GM19397 (cell line): ENCODE measurements around the gene LAMA4.

Experiments
- ATAC-seq: cut with Tn5 transposase; IDR thresholded peaks from one replicate; pipeline ENCODE4 v1.9.1; 2021; ENCODE audit warnings: mild to moderate bottlenecking, moderate library complexity; ENCODE audit not compliant: unreplicated experiment

The LAMA4 gene, protein sequence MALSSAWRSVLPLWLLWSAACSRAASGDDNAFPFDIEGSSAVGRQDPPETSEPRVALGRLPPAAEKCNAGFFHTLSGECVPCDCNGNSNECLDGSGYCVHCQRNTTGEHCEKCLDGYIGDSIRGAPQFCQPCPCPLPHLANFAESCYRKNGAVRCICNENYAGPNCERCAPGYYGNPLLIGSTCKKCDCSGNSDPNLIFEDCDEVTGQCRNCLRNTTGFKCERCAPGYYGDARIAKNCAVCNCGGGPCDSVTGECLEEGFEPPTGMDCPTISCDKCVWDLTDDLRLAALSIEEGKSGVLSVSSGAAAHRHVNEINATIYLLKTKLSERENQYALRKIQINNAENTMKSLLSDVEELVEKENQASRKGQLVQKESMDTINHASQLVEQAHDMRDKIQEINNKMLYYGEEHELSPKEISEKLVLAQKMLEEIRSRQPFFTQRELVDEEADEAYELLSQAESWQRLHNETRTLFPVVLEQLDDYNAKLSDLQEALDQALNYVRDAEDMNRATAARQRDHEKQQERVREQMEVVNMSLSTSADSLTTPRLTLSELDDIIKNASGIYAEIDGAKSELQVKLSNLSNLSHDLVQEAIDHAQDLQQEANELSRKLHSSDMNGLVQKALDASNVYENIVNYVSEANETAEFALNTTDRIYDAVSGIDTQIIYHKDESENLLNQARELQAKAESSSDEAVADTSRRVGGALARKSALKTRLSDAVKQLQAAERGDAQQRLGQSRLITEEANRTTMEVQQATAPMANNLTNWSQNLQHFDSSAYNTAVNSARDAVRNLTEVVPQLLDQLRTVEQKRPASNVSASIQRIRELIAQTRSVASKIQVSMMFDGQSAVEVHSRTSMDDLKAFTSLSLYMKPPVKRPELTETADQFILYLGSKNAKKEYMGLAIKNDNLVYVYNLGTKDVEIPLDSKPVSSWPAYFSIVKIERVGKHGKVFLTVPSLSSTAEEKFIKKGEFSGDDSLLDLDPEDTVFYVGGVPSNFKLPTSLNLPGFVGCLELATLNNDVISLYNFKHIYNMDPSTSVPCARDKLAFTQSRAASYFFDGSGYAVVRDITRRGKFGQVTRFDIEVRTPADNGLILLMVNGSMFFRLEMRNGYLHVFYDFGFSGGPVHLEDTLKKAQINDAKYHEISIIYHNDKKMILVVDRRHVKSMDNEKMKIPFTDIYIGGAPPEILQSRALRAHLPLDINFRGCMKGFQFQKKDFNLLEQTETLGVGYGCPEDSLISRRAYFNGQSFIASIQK (N-terminal part only)

GRCh38 chr6:112253841-112254816 lies at the start of gene LAMA4:
LAMA4 (minus strand) TSS chr6:112254567; CDS start chr6:112254150, 417 bp downstream.
- no peak for ATAC-seq

GRCh38 chr6:112302142-112302705 lies 47.9 kb upstream of the LAMA4 start:
- no peak for ATAC-seq

DNA sequence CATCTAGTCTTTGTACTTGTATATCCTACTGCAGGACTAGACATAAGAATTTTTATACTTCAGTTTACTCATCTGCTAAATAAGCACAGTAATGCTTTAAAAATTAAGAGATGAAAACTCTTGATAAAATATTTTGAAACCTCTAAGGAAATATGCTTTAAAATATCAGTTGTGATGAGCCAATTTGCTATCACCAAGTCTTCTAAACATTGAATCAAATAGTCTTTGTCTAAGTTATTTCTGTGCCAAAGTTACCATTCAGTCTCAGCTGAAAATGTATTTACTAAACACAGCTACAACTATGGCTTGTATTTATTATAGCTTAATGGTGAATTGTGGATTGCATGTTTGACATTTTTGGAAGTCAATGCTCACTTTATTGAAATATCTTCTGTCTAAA lies 46.5 kb upstream of the LAMA4 start:
- no peak for ATAC-seq

DNA sequence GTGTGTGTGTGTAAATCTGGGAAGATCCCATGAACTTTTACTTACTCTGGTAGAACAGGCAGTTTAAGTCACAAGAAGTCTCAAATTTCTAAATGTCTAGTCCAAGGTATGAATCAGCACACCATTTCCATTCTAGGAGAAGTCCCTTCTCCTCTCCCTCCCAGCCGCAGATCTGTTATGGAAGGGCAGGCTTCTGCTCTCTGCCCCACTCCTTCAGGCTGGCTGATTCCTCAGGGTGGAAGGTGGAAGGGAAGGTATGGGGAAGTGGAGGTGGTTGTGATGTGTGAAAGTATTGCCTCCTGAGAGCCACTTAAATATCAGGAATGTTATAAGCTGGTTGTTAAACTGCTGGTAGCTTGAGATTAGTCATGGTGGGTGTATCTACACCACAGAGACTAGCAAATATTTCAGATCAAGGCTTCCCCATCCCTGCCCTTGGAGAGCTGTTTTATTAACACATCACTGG lies 44.5 kb upstream of the LAMA4 start:
- no peak for ATAC-seq

GRCh38 chr6:112298021-112298745 lies 43.8 kb upstream of the LAMA4 start:
- no peak for ATAC-seq

- no peak for ATAC-seq
Measured at GRCh38 chr6:112296694-112297093, 42.3 kb upstream of the LAMA4 start.

- ATAC-seq: no peak
Measured at GRCh38 chr6:112296122-112296521, 41.8 kb upstream of the LAMA4 start.

DNA sequence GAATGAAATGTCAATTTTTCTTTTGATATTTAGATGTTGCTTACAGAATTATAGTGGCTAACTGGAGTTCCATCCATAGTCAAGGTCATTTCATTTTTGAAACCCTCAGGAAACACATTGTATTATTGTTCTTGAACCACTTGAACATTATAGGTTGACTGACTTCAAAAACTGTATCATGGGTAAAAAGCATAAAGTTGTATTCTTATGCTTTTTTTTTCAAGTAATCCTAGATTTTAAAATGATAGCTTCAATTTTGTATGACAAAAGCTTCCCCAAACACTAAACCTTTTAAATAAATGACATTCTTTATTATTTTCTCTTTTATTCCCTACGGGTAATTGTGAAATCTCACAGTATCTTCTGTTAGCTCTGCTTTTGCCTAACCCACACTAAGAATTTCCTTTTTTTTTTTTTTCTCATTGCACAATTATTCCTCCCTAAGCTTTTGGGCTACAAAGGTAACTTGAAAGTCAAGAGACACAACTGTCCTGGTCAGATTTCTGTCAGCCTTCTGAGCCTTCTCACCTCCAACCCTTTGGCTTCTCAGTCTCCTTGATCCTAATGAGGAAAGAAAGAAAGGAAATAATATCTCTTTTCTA lies 36.9 kb upstream of the LAMA4 start:
- no peak for ATAC-seq

GRCh38 chr6:112289038-112289566 lies 34.7 kb upstream of the LAMA4 start:
- ATAC-seq: no peak

DNA sequence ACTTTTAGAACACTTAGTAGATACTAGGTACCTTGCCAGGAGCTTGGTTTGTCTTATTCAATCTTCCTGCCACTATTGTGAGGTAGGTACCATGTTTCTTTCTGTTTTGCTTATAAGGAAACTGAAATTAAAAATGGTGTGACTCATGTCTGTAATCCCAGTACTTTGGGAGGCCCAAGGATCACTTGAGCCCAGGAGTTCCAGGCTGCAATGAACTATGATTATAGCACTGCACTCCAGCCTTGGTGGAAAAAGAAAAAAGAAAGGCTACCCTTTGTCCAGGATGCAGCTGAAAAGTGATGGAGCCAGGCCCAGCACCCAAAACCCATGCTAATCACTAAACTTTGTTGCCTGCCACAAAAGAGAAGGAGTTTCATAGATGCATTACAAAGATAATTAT lies 34.1 kb upstream of the LAMA4 start:
- ATAC-seq: no peak

DNA sequence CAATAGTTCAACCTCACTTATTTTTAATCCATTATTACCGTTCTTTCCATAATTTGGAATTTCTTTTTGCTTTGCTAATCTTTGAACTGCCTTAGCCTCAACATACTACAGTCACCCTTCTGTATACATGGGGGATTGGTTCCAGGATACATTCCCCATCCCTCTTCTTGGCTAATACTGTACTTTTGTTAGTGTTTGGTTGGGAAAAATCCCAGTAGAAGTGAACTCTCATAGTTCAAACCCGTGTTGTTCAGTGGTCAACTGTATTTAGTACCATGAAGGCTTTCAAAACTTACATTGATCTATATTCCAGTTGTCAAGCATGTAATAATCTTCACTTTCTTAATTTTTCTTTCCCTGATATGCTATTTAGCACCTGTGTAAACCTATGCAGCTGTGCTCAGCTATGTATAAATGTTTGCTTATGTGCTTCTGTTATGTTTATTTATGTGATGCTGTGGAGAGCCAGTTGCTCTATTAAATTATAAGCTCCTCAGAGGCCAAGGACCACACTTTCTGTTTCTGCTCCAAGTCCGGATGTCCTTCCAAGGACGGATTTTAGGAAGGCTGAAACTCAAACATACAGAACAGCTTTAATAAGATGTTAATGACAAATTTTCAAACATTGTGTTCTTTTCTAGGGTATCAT lies 33.3 kb upstream of the LAMA4 start:
- ATAC-seq: no peak

- ATAC-seq: no peak
Measured at GRCh38 chr6:112286500-112287144, 32.3 kb upstream of the LAMA4 start.

- peak; percentile 73 for ATAC-seq
Measured at GRCh38 chr6:112286010-112286409, 31.6 kb upstream of the LAMA4 start.

DNA sequence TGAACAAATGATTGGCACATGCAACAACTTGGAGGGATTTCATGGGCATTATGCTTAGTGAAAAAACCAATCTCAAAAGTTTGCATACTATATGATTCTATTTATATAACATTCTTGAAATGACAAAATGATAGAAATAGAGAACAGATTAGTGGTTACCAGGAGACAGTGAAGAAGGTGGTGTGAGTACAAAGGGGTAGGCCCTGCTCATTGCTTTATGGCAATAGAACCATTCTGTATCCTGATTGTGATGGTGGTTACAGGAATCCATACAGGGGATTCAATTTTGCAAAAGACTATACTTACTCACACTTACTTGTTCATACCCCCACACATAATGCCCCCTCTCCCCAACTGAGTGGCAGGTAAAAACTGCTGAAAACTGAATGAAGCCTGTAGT lies 30.2 kb upstream of the LAMA4 start:
- no peak for ATAC-seq

DNA sequence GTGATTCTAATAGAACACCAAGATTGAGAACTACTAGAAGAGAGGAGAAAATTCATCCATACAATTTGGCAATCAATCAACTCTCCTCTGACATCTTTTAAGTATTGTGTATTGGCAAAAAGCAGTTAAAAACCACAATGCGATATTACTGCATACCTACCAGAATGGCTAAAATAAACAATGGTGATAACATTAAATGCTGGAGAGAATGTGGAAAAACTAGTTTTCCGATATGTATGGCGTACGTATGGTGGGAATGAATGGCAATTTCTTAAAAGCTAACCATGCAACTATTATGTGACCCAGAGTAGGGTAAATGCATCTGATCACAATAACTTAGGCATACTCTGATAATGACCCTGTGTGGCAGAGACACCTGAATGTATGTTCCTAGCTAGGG lies 29.3 kb upstream of the LAMA4 start:
- no peak for ATAC-seq

DNA sequence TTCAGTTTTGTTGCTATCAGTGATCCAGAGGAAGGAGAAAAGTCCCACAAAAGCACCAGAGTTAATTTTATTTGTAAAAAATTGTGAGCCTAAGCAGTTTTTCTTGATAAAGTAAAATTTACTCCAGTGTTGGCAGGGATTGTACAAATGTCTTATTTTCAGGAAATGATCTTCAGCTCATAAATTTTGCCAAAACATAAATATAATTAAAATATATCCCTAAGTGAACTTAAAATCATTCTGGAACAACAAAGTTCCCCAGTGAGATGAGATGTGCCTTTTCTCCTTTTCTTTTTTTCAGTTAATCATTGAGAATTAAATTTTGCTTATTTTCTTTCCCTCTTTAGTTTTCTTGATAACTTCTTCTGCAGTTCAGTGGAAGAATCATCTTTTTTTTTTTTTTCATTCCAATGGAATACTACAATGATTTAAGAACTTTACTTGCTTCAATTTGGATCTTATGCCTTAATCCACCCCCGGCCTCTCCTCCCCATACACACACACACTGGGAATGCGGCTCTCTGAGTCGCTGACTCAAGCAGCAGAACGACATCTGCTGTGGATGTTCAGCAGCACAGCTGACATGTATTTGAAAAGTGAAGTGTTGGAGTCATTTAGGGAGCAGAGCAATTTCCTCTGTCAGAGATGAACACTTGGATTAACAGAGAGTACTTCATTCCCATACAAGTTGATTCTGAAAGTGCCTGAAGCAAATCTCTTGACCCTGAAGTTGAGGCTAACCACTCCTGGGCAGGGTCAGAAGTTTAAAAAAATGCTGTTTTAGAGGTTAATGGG lies 27.7 kb upstream of the LAMA4 start:
- no peak for ATAC-seq
